Mammary epithelial cell (primary cell): ENCODE results near the gene TMEM74B.

ENCODE experiments used
- CTCF ChIP-seq, 2 donors: IDR thresholded peaks in 1 of 2; conservative IDR thresholded peaks in 1 of 2; 2 replicates each; pipeline ENCODE4 v1.5.1; 2011 to 2012; ENCODE audit warnings: inconsistent platforms in 2 of 2, low read length in 2 of 2, mild to moderate bottlenecking in 2 of 2, control low read depth in 1 of 2, low read depth in 1 of 2; ENCODE audit not compliant: insufficient read depth in 1 of 2; ENCODE audit errors: extremely low read depth in 1 of 2
- EZH2 ChIP-seq: IDR thresholded peaks from 2 replicates; pipeline ENCODE4 v1.6.1; 2012; ENCODE audit warnings: low read length, inconsistent platforms, borderline replicate concordance

DNA sequence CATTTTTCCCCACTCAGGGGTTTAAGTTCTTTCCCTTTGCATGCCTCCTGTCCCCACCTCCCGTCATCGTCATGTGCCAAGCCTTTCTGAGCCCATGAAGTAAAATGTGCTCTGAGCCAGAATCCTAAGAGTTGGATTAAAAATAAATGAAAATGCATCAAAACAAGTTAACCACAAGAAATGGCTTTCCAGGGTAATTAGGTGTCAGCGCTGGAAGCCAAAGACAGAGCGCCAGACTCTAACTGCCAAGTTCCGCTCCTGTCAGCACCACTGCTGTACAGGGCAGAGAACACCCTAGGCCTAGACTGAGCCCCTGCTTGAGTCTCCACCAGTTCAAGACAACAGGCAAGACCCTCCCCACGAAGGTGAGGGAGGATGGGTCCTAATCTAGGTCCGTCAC is 13.0 kb upstream of the TMEM74B start:
- no peak for TF ChIP-seq CTCF (conservative IDR thresholded peaks at IDR 0.05 in 1 of 2, IDR thresholded peaks at IDR 0.05 in 1 of 2; ENCODE audit: extremely low read depth in 1 of 2, insufficient read depth in 1 of 2, low read depth in 1 of 2, low read length in 2 of 2)
- TF ChIP-seq EZH2: no peak
